Mesothelial cell of epicardium (in vitro differentiated cells): ENCODE results near the gene PRKG1. TPM values are rescaled to one million over a fixed set of nuclear protein-coding genes. Genes with fewer than 3 reads are reported as not detected.
A peak's percentile ranks its signal among the peaks of the same experiment; 100 is the strongest.

ENCODE experiments used
- DNase-seq, 2 experiments: peaks; one replicate each; pipeline ENCODE4 v3.0.0; 2021; ENCODE audit warnings: low spot score in 2 of 2; ENCODE audit not compliant: unreplicated experiment in 2 of 2
- H3K27ac Mint-ChIP-seq: 2 replicates; pipeline ENCODE4 v1.8.0; 2021; ENCODE audit warnings: mixed read lengths
- H3K27me3 Mint-ChIP-seq: 2 replicates; pipeline ENCODE4 v1.8.0; 2021; ENCODE audit warnings: low read depth, mixed read lengths
- H3K36me3 Mint-ChIP-seq: 2 replicates; pipeline ENCODE4 v1.8.0; 2021; ENCODE audit warnings: mixed read lengths
- H3K4me1 Mint-ChIP-seq: 2 replicates; pipeline ENCODE4 v1.8.0; 2021; ENCODE audit warnings: mixed read lengths
- H3K4me3 Mint-ChIP-seq: 2 replicates; pipeline ENCODE4 v1.8.0; 2021; ENCODE audit warnings: mild to moderate bottlenecking, moderate library complexity, mixed read lengths
- H3K9me3 Mint-ChIP-seq: 2 replicates; pipeline ENCODE4 v1.8.0; 2021; ENCODE audit warnings: mixed read lengths
- total RNA-seq: library from RNA; stranded (reverse); gene quantifications from 3 replicates; pipeline ENCODE4 v1.2.1, GENCODE V29; 2021
- TF ChIP-seq, protein P1 (sequence below): fragments of 200-600 bp; sonication (generic); IDR thresholded peaks from one replicate; pipeline ENCODE4 v1.5.0; 2021; ENCODE audit warnings: antibody characterized with exemption; ENCODE audit not compliant: unreplicated experiment

Gene PRKG1
- total RNA-seq, 1 donor from 2014 or later, result 37.0 TPM

DNA sequence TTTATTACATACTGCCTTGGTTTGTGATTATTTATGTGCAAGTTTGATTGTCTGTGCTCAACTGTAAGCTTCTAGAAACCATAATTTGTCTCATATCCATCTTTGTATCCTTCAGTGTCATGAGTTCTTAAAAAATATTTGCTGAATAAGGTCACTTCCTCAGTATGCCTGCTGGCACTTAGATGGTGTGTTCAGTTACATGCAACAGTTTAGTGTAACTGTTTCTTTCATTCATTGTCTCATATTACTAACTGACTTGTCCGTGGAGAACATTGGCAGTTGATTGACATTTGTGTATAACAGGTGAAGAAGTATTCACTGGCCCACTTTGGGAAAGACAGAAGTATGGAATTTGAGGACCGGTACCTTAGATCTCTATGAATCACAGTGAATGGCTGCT lies 236.9 kb downstream of the PRKG1 start:
- Mint-ChIP-seq H3K4me3 (no peak overlapping the region), H3K27ac (no peak overlapping the region)

DNA sequence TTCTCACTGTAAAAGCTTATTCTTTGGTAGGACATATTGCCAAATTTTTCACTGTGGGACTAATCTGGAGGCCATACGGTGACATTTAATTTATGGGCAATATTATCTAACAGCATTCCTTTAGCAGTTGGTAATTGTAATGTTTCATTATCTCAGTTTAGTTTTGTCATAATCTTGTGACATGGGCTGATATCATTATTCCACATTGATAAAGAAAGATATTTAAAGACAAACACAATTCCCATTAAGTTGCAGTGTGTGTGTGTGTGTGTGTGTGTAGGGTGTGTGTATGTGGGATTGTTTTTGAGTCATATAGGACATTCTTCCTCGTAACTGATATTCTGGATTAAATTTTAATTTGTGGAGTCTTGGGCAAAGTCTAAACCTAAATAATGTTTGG lies 238.5 kb downstream of the PRKG1 start:
- DNase-seq, result no peak
- H3K27ac Mint-ChIP-seq, result no peak overlapping the region
- H3K4me1 Mint-ChIP-seq, result peaks cover 33% of the 10 kb centered on the region
- no peaks in the 10 kb centered on the region for H3K27me3 Mint-ChIP-seq
- TF ChIP-seq, protein P1, sequence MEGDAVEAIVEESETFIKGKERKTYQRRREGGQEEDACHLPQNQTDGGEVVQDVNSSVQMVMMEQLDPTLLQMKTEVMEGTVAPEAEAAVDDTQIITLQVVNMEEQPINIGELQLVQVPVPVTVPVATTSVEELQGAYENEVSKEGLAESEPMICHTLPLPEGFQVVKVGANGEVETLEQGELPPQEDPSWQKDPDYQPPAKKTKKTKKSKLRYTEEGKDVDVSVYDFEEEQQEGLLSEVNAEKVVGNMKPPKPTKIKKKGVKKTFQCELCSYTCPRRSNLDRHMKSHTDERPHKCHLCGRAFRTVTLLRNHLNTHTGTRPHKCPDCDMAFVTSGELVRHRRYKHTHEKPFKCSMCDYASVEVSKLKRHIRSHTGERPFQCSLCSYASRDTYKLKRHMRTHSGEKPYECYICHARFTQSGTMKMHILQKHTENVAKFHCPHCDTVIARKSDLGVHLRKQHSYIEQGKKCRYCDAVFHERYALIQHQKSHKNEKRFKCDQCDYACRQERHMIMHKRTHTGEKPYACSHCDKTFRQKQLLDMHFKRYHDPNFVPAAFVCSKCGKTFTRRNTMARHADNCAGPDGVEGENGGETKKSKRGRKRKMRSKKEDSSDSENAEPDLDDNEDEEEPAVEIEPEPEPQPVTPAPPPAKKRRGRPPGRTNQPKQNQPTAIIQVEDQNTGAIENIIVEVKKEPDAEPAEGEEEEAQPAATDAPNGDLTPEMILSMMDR, result no peak
- peaks cover 10% of the 10 kb centered on the region for H3K9me3 Mint-ChIP-seq
- H3K36me3 Mint-ChIP-seq, result peaks cover 8% of the 10 kb centered on the region
- H3K4me3 Mint-ChIP-seq, result no peak overlapping the region

More for the DNA sequence above, 236.9 kb downstream of the PRKG1 start:
- H3K36me3 Mint-ChIP-seq, result peaks cover 8% of the 10 kb centered on the region
- peaks cover 10% of the 10 kb centered on the region for H3K9me3 Mint-ChIP-seq
- H3K4me1 Mint-ChIP-seq, result peaks cover 31% of the 10 kb centered on the region
- H3K27me3 Mint-ChIP-seq, result no peaks in the 10 kb centered on the region
- DNase-seq, result no peak
- TF ChIP-seq, protein P1, result no peak

DNA sequence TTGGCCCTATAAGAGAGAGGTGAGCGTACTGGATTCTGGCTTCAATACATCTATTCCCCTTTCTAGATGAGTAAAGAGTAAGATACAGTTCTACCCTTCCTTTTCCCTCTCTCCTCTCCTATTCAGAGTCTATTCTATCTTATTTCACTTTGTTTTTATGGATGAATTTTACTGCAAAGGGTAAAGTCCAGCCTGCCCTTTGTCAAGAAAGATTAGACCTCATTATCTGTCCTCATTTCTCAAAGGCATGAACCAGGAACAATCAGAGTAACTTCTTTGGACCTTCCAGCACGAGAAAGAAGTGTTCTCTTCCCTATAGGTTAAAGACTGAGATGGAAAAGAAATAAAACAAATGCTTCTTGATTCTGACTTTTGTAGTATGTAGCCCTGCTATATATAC lies 239.0 kb downstream of the PRKG1 start:
- no peaks in the 10 kb centered on the region for H3K27me3 Mint-ChIP-seq
- no peak overlapping the region for H3K4me3 Mint-ChIP-seq
- no peak for DNase-seq
- H3K9me3 Mint-ChIP-seq, result peaks cover 10% of the 10 kb centered on the region
- TF ChIP-seq, protein P1, result no peak
- H3K27ac Mint-ChIP-seq, result peak overlapping the region; percentile 8
- peaks cover 34% of the 10 kb centered on the region for H3K4me1 Mint-ChIP-seq
- peaks cover 8% of the 10 kb centered on the region for H3K36me3 Mint-ChIP-seq

DNA sequence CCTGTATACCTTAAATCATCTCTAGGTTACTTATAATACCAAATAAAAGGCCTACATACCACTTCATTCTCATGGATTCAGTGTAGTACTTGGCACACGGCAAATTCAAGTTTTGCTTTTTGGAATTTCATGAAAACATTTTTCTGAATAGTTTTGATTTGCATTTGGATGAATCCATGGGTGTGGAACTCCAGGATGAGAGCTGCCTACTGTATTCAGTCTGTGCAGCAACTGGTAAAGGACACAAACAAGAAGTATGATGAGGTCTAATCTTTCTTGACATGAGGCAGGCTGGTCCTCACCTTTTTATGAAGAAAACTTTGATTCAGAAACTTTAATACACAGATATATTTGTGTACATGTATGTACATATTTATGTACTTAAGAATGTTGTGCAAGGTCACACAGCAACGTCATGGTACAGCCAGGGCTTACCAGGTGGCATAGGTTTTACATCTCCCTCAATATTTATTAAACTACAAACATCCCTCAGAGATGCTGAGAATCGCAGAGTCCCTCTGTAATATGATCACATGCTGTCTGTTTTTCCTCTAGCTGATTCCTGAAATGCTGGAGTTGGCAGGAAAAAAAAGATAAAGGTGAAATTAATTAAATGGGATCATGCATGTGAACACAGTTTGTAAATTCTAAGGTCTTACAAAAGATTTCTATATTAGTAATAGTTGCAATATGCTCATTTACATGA lies 239.6 kb downstream of the PRKG1 start:
- H3K36me3 Mint-ChIP-seq, result peaks cover 8% of the 10 kb centered on the region
- peaks cover 10% of the 10 kb centered on the region for H3K9me3 Mint-ChIP-seq
- H3K4me3 Mint-ChIP-seq, result no peak overlapping the region
- H3K27ac Mint-ChIP-seq, result no peak overlapping the region
- no peaks in the 10 kb centered on the region for H3K27me3 Mint-ChIP-seq
- H3K4me1 Mint-ChIP-seq, result peaks cover 38% of the 10 kb centered on the region
- DNase-seq, result no peak
- TF ChIP-seq, protein P1, result no peak

DNA sequence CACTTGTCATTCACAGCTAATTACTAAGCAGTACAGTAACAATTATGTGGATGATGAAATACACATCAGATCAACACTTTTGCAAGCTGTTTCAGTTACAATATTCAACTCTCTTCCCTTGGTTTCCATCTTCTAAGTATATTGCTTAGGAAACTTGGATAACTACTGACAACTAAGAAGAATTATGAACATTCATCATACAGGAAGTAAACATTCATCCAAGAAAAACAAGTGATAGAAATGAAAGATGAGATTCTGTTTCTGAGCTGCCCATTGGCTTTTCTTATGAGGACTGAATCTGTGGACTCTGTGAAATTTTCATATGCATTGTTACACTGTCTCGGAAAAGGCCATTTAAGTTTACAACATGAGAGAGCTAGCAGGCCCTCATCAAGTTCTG lies 240.2 kb downstream of the PRKG1 start:
- peaks cover 5% of the 10 kb centered on the region for H3K36me3 Mint-ChIP-seq

More for the DNA sequence above, 240.2 kb downstream of the PRKG1 start:
- peak overlapping the region; percentile 7 for H3K27ac Mint-ChIP-seq
- no peak for DNase-seq
- peaks cover 40% of the 10 kb centered on the region for H3K4me1 Mint-ChIP-seq
- H3K27me3 Mint-ChIP-seq, result no peaks in the 10 kb centered on the region
- no peak overlapping the region for H3K4me3 Mint-ChIP-seq
- TF ChIP-seq, protein P1, result no peak
- peaks cover 5% of the 10 kb centered on the region for H3K9me3 Mint-ChIP-seq
